Measurements from ENCODE around the gene ATP8A2. TPM values are rescaled to one million over a fixed set of nuclear protein-coding genes. Genes with fewer than 3 reads are reported as not detected.

The ATP8A2 gene
- total RNA-seq, 1 experiment from 2014 or later: not detected

DNA sequence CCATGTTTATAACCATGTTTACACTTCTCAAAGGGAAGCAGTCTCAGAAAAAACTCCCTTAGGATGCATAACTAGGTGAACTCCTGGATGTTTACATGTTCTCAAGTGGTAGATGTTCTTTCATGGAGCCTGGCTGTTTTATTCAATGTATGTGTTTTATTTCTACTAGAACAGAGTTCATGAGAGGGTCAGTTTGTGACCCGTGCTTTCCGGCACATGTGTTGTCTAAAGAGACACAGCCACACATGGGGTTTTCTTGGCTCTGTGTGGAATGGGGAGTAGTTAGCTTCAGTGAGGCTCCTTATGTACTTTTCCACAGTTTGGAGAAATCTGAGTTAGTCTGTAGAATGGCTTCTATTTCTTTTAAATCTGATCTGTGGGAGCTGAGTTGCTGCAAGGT is 60.9 kb downstream of the ATP8A2 start:
- intact Hi-C loops (cut with micrococcal nuclease; ENCODE audit: unreplicated experiment): no loop called here
- Histone ChIP-seq H3F3A (ENCODE audit: insufficient read depth, low read depth) (no peaks in the 10 kb centered on the region), H3K9me3 (ENCODE audit: insufficient read depth, low read depth) (no peaks in the 10 kb centered on the region), H3K27ac (no peak overlapping the region), H3K36me3 (ENCODE audit: low read depth) (no peaks in the 10 kb centered on the region), H3K4me1 (replicated peaks; ENCODE audit: insufficient read depth) (no peaks in the 10 kb centered on the region), H2AFZ (no peak overlapping the region), H4K20me1 (ENCODE audit: insufficient read depth) (no peaks in the 10 kb centered on the region), H3K4me3 (no peak overlapping the region), H3K79me2 (ENCODE audit: low read depth) (no peaks in the 10 kb centered on the region), H3K4me2 (no peak overlapping the region), H3K9me2 (ENCODE audit: insufficient read depth) (no peaks in the 10 kb centered on the region), H3K27me3 (ENCODE audit: insufficient read depth, low read depth) (peaks cover 92% of the 10 kb centered on the region)
- no TSS peak for BruUV-seq (replicated peaks)
- no peak for DNase-seq
- no peak for TF ChIP-seq CTCF (conservative IDR thresholded peaks at IDR 0.05)
- TF ChIP-seq EZH2 (IDR thresholded peaks at IDR 0.05; ENCODE audit: low read depth): no peak
- CTCF ChIA-PET: no interaction called here
- POLR2A ChIA-PET (ENCODE audit: unreplicated experiment): no interaction called here

GRCh38 chr13:25440061-25440460 is 68.3 kb downstream of the ATP8A2 start:
- H3K79me2 ChIP-seq (ENCODE audit: low read depth): no peaks in the 10 kb centered on the region

GRCh38 chr13:25446261-25446660 is 74.5 kb downstream of the ATP8A2 start:
- Histone ChIP-seq H3K9me3 (ENCODE audit: insufficient read depth, low read depth) (no peaks in the 10 kb centered on the region), H3K4me2 (no peak overlapping the region), H3K27me3 (ENCODE audit: insufficient read depth, low read depth) (peaks cover 72% of the 10 kb centered on the region), H3F3A (ENCODE audit: insufficient read depth, low read depth) (no peaks in the 10 kb centered on the region), H3K27ac (no peak overlapping the region), H2AFZ (no peak overlapping the region), H3K79me2 (ENCODE audit: low read depth) (no peaks in the 10 kb centered on the region), H3K4me3 (no peak overlapping the region), H3K4me1 (replicated peaks; ENCODE audit: insufficient read depth) (no peaks in the 10 kb centered on the region), H3K36me3 (ENCODE audit: low read depth) (no peaks in the 10 kb centered on the region), H4K20me1 (ENCODE audit: insufficient read depth) (no peaks in the 10 kb centered on the region), H3K9me2 (ENCODE audit: insufficient read depth) (no peaks in the 10 kb centered on the region)
- intact Hi-C loops (cut with micrococcal nuclease; ENCODE audit: unreplicated experiment): no loop called here
- ChIA-PET CTCF (no interaction called here), POLR2A (ENCODE audit: unreplicated experiment) (no interaction called here)
- no TSS peak for BruUV-seq (replicated peaks)
- DNase-seq: no peak
- no peak for TF ChIP-seq EZH2 (IDR thresholded peaks at IDR 0.05; ENCODE audit: low read depth)
- TF ChIP-seq CTCF (conservative IDR thresholded peaks at IDR 0.05): no peak

More at GRCh38 chr13:25440061-25440460, 68.3 kb downstream of the ATP8A2 start:
- POLR2A ChIA-PET (ENCODE audit: unreplicated experiment): no interaction called here
- H3K27me3 ChIP-seq (ENCODE audit: insufficient read depth, low read depth): peaks cover 78% of the 10 kb centered on the region
- H3K9me2 ChIP-seq (ENCODE audit: insufficient read depth): no peaks in the 10 kb centered on the region
- no peak for TF ChIP-seq CTCF (conservative IDR thresholded peaks at IDR 0.05)
- no peak for TF ChIP-seq EZH2 (IDR thresholded peaks at IDR 0.05; ENCODE audit: low read depth)
- no peak overlapping the region for H3K4me3 ChIP-seq
- intact Hi-C loops (cut with micrococcal nuclease; ENCODE audit: unreplicated experiment): no loop called here
- no peaks in the 10 kb centered on the region for H3K4me1 ChIP-seq (replicated peaks; ENCODE audit: insufficient read depth)
- H4K20me1 ChIP-seq (ENCODE audit: insufficient read depth): no peaks in the 10 kb centered on the region
- H3K9me3 ChIP-seq (ENCODE audit: insufficient read depth, low read depth): no peaks in the 10 kb centered on the region
- H3K36me3 ChIP-seq (ENCODE audit: low read depth): no peaks in the 10 kb centered on the region
- no peak overlapping the region for H3K4me2 ChIP-seq
- H3K27ac ChIP-seq: no peak overlapping the region
- no peak for DNase-seq
- no TSS peak for BruUV-seq (replicated peaks)
- CTCF ChIA-PET: no interaction called here
- no peak overlapping the region for H2AFZ ChIP-seq
- H3F3A ChIP-seq (ENCODE audit: insufficient read depth, low read depth): no peaks in the 10 kb centered on the region
